Activated naive CD4-positive, alpha-beta T cell treated with anti-CD3 and anti-CD28 coated beads, Interleukin-2, amount 10 ng/mL, durations not matched to agents 7 days and 5 days (primary cell): ENCODE data around the gene ARG2.

Source experiments
- CTCF ChIA-PET: fragments of 350-600 bp; sonication (Branson Sonifier 250); formaldehyde crosslinking; loops from one replicate; lab custom pipeline; 2021; ENCODE audit warnings: antibody characterized with exemption; lab: Charles Lee
- DNase-seq: peaks from one replicate; pipeline ENCODE4 v3.0.0-alpha.2; 2020
- H3K27ac Mint-ChIP-seq: one replicate; pipeline ENCODE4 v1.8.0; 2021; ENCODE audit warnings: mild to moderate bottlenecking, moderate library complexity, mixed read lengths
- H3K27me3 Mint-ChIP-seq: one replicate; pipeline ENCODE4 v1.8.0; 2021; ENCODE audit warnings: mild to moderate bottlenecking, mixed read lengths
- H3K36me3 Mint-ChIP-seq: one replicate; pipeline ENCODE4 v1.8.0; 2021; ENCODE audit warnings: mixed read lengths
- H3K4me1 Mint-ChIP-seq: one replicate; pipeline ENCODE4 v1.8.0; 2021; ENCODE audit warnings: mixed read lengths
- H3K4me3 Mint-ChIP-seq: one replicate; pipeline ENCODE4 v1.8.0; 2021; ENCODE audit warnings: mild to moderate bottlenecking, moderate library complexity, mixed read lengths
- H3K9me3 Mint-ChIP-seq: one replicate; pipeline ENCODE4 v1.8.0; 2021; ENCODE audit warnings: mixed read lengths

Gene ARG2

GRCh38 chr14:67619446-67620216 is at the start of gene ARG2:
Gene ARG2, plus strand, starts transcription at chr14:67619920. Its CDS starts 58 bp downstream, at chr14:67619978.
- Mint-ChIP-seq H3K9me3 (no peaks in the 10 kb centered on the region), H3K4me3 (peak within 1 kb of the TSS; percentile 77), H3K27me3 (peaks cover 24% of the 10 kb centered on the region), H3K4me1 (peaks cover 35% of the 10 kb centered on the region), H3K27ac (peak within 1 kb of the TSS; percentile 68), H3K36me3 (no peaks in the 10 kb centered on the region)
- CTCF ChIA-PET = interaction anchor here (0.7 to 5.9 kb wide), 24 partner anchors 8 to 194 kb away, joined by 3 to 96 read pairs (median 4); partner anchors contain the start of genes PIGH and RDH12
- DNase-seq = peak; percentile 98

GRCh38 chr14:67570453-67570852 is 49.3 kb upstream of the ARG2 start:
- no peaks in the 10 kb centered on the region for H3K9me3 Mint-ChIP-seq
- peaks cover 12% of the 10 kb centered on the region for H3K27me3 Mint-ChIP-seq
- CTCF ChIA-PET = interaction anchor here (0.8 to 10.3 kb wide), 15 partner anchors 8 to 154 kb away, joined by 3 to 206 read pairs (median 6); partner anchors contain the start of gene PIGH
- no peak for DNase-seq
- H3K27ac Mint-ChIP-seq = no peak overlapping the region
- no peak overlapping the region for H3K4me3 Mint-ChIP-seq
- no peaks in the 10 kb centered on the region for H3K4me1 Mint-ChIP-seq
- no peaks in the 10 kb centered on the region for H3K36me3 Mint-ChIP-seq

- Mint-ChIP-seq H3K4me1 (no peaks in the 10 kb centered on the region), H3K27me3 (peaks cover 16% of the 10 kb centered on the region), H3K4me3 (no peak overlapping the region), H3K36me3 (no peaks in the 10 kb centered on the region), H3K9me3 (no peaks in the 10 kb centered on the region), H3K27ac (no peak overlapping the region)
- DNase-seq = peak; percentile 81
- CTCF ChIA-PET = interaction anchor here (0.6 to 10.3 kb wide), 40 partner anchors 9 to 263 kb away, joined by 3 to 206 read pairs (median 4); partner anchors contain the start of genes PIGH, PLEKHH1 and TMEM229B
Observed at GRCh38 chr14:67571275-67571990, 48.3 kb upstream of the ARG2 start.

- Mint-ChIP-seq H3K4me1 (no peaks in the 10 kb centered on the region), H3K27me3 (peaks cover 17% of the 10 kb centered on the region), H3K36me3 (no peaks in the 10 kb centered on the region), H3K27ac (no peak overlapping the region), H3K9me3 (no peaks in the 10 kb centered on the region), H3K4me3 (no peak overlapping the region)
- CTCF ChIA-PET = interaction anchor here (0.6 to 10.3 kb wide), 32 partner anchors 10 to 262 kb away, joined by 3 to 206 read pairs (median 5); partner anchors contain the start of genes PIGH, PLEKHH1 and TMEM229B
- DNase-seq = no peak
Observed at GRCh38 chr14:67571991-67572323, 47.8 kb upstream of the ARG2 start.

GRCh38 chr14:67572608-67573007 is 47.1 kb upstream of the ARG2 start:
- Mint-ChIP-seq H3K4me1 (no peaks in the 10 kb centered on the region), H3K9me3 (no peaks in the 10 kb centered on the region), H3K4me3 (no peak overlapping the region), H3K27me3 (peaks cover 15% of the 10 kb centered on the region), H3K27ac (no peak overlapping the region), H3K36me3 (no peaks in the 10 kb centered on the region)
- CTCF ChIA-PET = interaction anchor here (0.8 to 10.3 kb wide), 10 partner anchors 10 to 153 kb away, joined by 4 to 206 read pairs (median 14); no protein-coding TSS in a partner anchor
- no peak for DNase-seq

GRCh38 chr14:67573228-67574010 is 46.3 kb upstream of the ARG2 start:
- Mint-ChIP-seq H3K27me3 (peaks cover 13% of the 10 kb centered on the region), H3K27ac (no peak overlapping the region), H3K4me1 (no peaks in the 10 kb centered on the region), H3K36me3 (no peaks in the 10 kb centered on the region), H3K4me3 (no peak overlapping the region), H3K9me3 (no peaks in the 10 kb centered on the region)
- CTCF ChIA-PET = interaction anchor here (0.7 to 10.3 kb wide), 2 partner anchors 145 to 153 kb away, joined by 3 to 206 read pairs; no protein-coding TSS in a partner anchor
- DNase-seq = no peak

GRCh38 chr14:67574156-67574555 is 45.6 kb upstream of the ARG2 start:
- H3K36me3 Mint-ChIP-seq = no peaks in the 10 kb centered on the region
- no peak for DNase-seq
- no peak overlapping the region for H3K4me3 Mint-ChIP-seq
- no peaks in the 10 kb centered on the region for H3K9me3 Mint-ChIP-seq
- CTCF ChIA-PET = interaction anchor here (10.3 kb wide), 1 partner anchor 146 kb away, joined by 206 read pairs; no protein-coding TSS in a partner anchor
- no peaks in the 10 kb centered on the region for H3K4me1 Mint-ChIP-seq
- H3K27ac Mint-ChIP-seq = no peak overlapping the region
- peaks cover 13% of the 10 kb centered on the region for H3K27me3 Mint-ChIP-seq

GRCh38 chr14:67574806-67575205 is 44.9 kb upstream of the ARG2 start:
- H3K27me3 Mint-ChIP-seq = peaks cover 11% of the 10 kb centered on the region
- H3K9me3 Mint-ChIP-seq = no peaks in the 10 kb centered on the region
- CTCF ChIA-PET = interaction anchor here (1.6 to 10.3 kb wide), 2 partner anchors 129 to 147 kb away, joined by 5 to 206 read pairs; no protein-coding TSS in a partner anchor
- no peaks in the 10 kb centered on the region for H3K36me3 Mint-ChIP-seq
- H3K4me3 Mint-ChIP-seq = no peak overlapping the region
- no peak for DNase-seq
- no peaks in the 10 kb centered on the region for H3K4me1 Mint-ChIP-seq
- no peak overlapping the region for H3K27ac Mint-ChIP-seq

- Mint-ChIP-seq H3K4me1 (no peaks in the 10 kb centered on the region), H3K36me3 (no peaks in the 10 kb centered on the region)
Observed at GRCh38 chr14:67575684-67576083, 44.0 kb upstream of the ARG2 start.

GRCh38 chr14:67576216-67576955 is 43.3 kb upstream of the ARG2 start:
- peaks cover 4% of the 10 kb centered on the region for H3K4me1 Mint-ChIP-seq
- CTCF ChIA-PET = interaction anchor here (0.9 to 1.7 kb wide), 5 partner anchors 9 to 176 kb away, joined by 3 to 8 read pairs (median 4); no protein-coding TSS in a partner anchor
- H3K27me3 Mint-ChIP-seq = peaks cover 7% of the 10 kb centered on the region
- no peak for DNase-seq
- no peak overlapping the region for H3K4me3 Mint-ChIP-seq
- no peaks in the 10 kb centered on the region for H3K36me3 Mint-ChIP-seq
- H3K9me3 Mint-ChIP-seq = no peaks in the 10 kb centered on the region
- no peak overlapping the region for H3K27ac Mint-ChIP-seq

More at GRCh38 chr14:67575684-67576083, 44.0 kb upstream of the ARG2 start:
- no peak overlapping the region for H3K4me3 Mint-ChIP-seq
- CTCF ChIA-PET = interaction anchor here (1.2 to 1.7 kb wide), 4 partner anchors 49 to 175 kb away, joined by 3 to 8 read pairs (median 4); no protein-coding TSS in a partner anchor
- no peak for DNase-seq
- no peak overlapping the region for H3K27ac Mint-ChIP-seq
- H3K9me3 Mint-ChIP-seq = no peaks in the 10 kb centered on the region
- peaks cover 10% of the 10 kb centered on the region for H3K27me3 Mint-ChIP-seq

GRCh38 chr14:67577181-67577808 is 42.4 kb upstream of the ARG2 start:
- Mint-ChIP-seq H3K4me1 (peaks cover 12% of the 10 kb centered on the region), H3K27me3 (peaks cover 6% of the 10 kb centered on the region), H3K9me3 (no peaks in the 10 kb centered on the region), H3K4me3 (no peak overlapping the region), H3K36me3 (no peaks in the 10 kb centered on the region), H3K27ac (no peak overlapping the region)
- CTCF ChIA-PET = interaction anchor here (0.6 to 1.7 kb wide), 5 partner anchors 10 to 150 kb away, joined by 3 to 8 read pairs (median 3); no protein-coding TSS in a partner anchor
- DNase-seq = no peak

GRCh38 chr14:67577909-67578749 is 41.6 kb upstream of the ARG2 start:
- Mint-ChIP-seq H3K27me3 (peaks cover 6% of the 10 kb centered on the region), H3K27ac (no peak overlapping the region), H3K9me3 (no peaks in the 10 kb centered on the region), H3K4me3 (no peak overlapping the region), H3K36me3 (no peaks in the 10 kb centered on the region), H3K4me1 (peaks cover 12% of the 10 kb centered on the region)
- DNase-seq = no peak
- CTCF ChIA-PET = interaction anchor here (0.6 to 1.2 kb wide), 3 partner anchors 125 to 151 kb away, joined by 3 to 7 read pairs (median 3); no protein-coding TSS in a partner anchor
